Spleen (tissue), 7 donors: ENCODE measurements around the gene RPRD1B.

Experiments
- POLR2A ChIP-seq, 3 donors: fragments of 450-650 bp; IDR thresholded peaks; one replicate each; pipeline ENCODE4 v1.5.1; 2017; ENCODE audit warnings: antibody characterized with exemption in 3 of 3, mild to moderate bottlenecking in 1 of 3
- POLR2AphosphoS5 ChIP-seq, 3 donors: sonication (generic); formaldehyde crosslinking; IDR thresholded peaks; one replicate each; pipeline ENCODE4 v1.5.1; 2017; ENCODE audit warnings: antibody characterized with exemption in 3 of 3
- TF ChIP-seq, protein P1 (sequence below), 11 experiments: fragments of 200-600 bp in 7 of 11; fragments of 450-650 bp in 4 of 11; sonication (generic) in 4 of 11; IDR thresholded peaks in 8 of 11; conservative IDR thresholded peaks in 3 of 11; 1 replicate in 7 of 11; 2 replicates in 4 of 11; pipeline versions ENCODE4 v1.4.0 to v1.8.0; 2016 to 2021; ENCODE audit warnings: antibody characterized with exemption in 11 of 11, inconsistent platforms in 4 of 11, mild to moderate bottlenecking in 1 of 11
- donor health status: DM: no; HTN: no; CAD: no; lungs with moderate emphysema.
- donor health status: DM: no; HTN: no; CAD: no.
- donor health status: DM: no; HTN: no; CAD: no.

GRCh38 chr20:38034961-38035360, 1.4 kb downstream of the RPRD1B start:
- TF ChIP-seq, protein P1, sequence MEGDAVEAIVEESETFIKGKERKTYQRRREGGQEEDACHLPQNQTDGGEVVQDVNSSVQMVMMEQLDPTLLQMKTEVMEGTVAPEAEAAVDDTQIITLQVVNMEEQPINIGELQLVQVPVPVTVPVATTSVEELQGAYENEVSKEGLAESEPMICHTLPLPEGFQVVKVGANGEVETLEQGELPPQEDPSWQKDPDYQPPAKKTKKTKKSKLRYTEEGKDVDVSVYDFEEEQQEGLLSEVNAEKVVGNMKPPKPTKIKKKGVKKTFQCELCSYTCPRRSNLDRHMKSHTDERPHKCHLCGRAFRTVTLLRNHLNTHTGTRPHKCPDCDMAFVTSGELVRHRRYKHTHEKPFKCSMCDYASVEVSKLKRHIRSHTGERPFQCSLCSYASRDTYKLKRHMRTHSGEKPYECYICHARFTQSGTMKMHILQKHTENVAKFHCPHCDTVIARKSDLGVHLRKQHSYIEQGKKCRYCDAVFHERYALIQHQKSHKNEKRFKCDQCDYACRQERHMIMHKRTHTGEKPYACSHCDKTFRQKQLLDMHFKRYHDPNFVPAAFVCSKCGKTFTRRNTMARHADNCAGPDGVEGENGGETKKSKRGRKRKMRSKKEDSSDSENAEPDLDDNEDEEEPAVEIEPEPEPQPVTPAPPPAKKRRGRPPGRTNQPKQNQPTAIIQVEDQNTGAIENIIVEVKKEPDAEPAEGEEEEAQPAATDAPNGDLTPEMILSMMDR (IDR thresholded peaks at IDR 0.05 in 8 of 11, conservative IDR thresholded peaks at IDR 0.05 in 3 of 11), result no peak
- TF ChIP-seq POLR2AphosphoS5 (IDR thresholded peaks at IDR 0.05) (no peak), POLR2A (IDR thresholded peaks at IDR 0.05) (no peak)
